GM13977 (cell line): ENCODE results near the gene AGAP1.

Experiments used
- DNase-seq: peaks from one replicate; pipeline ENCODE4 v3.0.0; 2012; ENCODE audit warnings: low spot score
- in situ Hi-C: fragments of 300-500 bp; cut with MboI; formaldehyde crosslinking; loops from one replicate; pipeline ENCODE4 v1.12.0; 2022; ENCODE audit warnings: low sequenced_read_pairs, low pct_unique_long_range_greater_than_20kb, mixed read lengths, inconsistent platforms; ENCODE audit not compliant: unreplicated experiment
- TF ChIP-seq, protein P1 (sequence below): IDR thresholded peaks from 2 replicates; pipeline ENCODE4 v1.5.1; 2012; ENCODE audit warnings: mild to moderate bottlenecking, control low read depth; ENCODE audit not compliant: insufficient read depth; ENCODE audit errors: extremely low read depth, missing control alignments

Gene AGAP1

GRCh38 chr2:235564884-235565530 lies 71.2 kb downstream of the AGAP1 start:
- DNase-seq: no peak
- TF ChIP-seq, protein P1, sequence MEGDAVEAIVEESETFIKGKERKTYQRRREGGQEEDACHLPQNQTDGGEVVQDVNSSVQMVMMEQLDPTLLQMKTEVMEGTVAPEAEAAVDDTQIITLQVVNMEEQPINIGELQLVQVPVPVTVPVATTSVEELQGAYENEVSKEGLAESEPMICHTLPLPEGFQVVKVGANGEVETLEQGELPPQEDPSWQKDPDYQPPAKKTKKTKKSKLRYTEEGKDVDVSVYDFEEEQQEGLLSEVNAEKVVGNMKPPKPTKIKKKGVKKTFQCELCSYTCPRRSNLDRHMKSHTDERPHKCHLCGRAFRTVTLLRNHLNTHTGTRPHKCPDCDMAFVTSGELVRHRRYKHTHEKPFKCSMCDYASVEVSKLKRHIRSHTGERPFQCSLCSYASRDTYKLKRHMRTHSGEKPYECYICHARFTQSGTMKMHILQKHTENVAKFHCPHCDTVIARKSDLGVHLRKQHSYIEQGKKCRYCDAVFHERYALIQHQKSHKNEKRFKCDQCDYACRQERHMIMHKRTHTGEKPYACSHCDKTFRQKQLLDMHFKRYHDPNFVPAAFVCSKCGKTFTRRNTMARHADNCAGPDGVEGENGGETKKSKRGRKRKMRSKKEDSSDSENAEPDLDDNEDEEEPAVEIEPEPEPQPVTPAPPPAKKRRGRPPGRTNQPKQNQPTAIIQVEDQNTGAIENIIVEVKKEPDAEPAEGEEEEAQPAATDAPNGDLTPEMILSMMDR: no peak
- in situ Hi-C loops: no loop called here

GRCh38 chr2:235566415-235566814 lies 72.6 kb downstream of the AGAP1 start:
- in situ Hi-C loops: no loop called here
- DNase-seq: no peak
- TF ChIP-seq, protein P1: no peak

- no peak for DNase-seq
- in situ Hi-C loops: no loop called here
- TF ChIP-seq, protein P1: no peak
These were observed 73.2 kb downstream of the AGAP1 start for GRCh38 chr2:235566931-235567495.

- TF ChIP-seq, protein P1: no peak
- in situ Hi-C loops: no loop called here
- no peak for DNase-seq
These were observed 74.0 kb downstream of the AGAP1 start for GRCh38 chr2:235567842-235568241.

GRCh38 chr2:235568431-235568830 lies 74.6 kb downstream of the AGAP1 start:
- in situ Hi-C loops: no loop called here
- DNase-seq: no peak
- TF ChIP-seq, protein P1: no peak

GRCh38 chr2:235569837-235570236 lies 76.0 kb downstream of the AGAP1 start:
- no peak for DNase-seq
- in situ Hi-C loops: no loop called here
- TF ChIP-seq, protein P1: no peak
